ENCODE results near the gene OSM. TPM values are rescaled to one million over a fixed set of nuclear protein-coding genes. Genes with fewer than 3 reads are reported as not detected.
"Not testable (repeated sequence)": the region's sequence is repeated elsewhere in the genome, so short reads cannot be mapped to it uniquely, and the experiment has no call there.

The OSM gene
- total RNA-seq, 1 experiment from 2014 or later = not detected

DNA sequence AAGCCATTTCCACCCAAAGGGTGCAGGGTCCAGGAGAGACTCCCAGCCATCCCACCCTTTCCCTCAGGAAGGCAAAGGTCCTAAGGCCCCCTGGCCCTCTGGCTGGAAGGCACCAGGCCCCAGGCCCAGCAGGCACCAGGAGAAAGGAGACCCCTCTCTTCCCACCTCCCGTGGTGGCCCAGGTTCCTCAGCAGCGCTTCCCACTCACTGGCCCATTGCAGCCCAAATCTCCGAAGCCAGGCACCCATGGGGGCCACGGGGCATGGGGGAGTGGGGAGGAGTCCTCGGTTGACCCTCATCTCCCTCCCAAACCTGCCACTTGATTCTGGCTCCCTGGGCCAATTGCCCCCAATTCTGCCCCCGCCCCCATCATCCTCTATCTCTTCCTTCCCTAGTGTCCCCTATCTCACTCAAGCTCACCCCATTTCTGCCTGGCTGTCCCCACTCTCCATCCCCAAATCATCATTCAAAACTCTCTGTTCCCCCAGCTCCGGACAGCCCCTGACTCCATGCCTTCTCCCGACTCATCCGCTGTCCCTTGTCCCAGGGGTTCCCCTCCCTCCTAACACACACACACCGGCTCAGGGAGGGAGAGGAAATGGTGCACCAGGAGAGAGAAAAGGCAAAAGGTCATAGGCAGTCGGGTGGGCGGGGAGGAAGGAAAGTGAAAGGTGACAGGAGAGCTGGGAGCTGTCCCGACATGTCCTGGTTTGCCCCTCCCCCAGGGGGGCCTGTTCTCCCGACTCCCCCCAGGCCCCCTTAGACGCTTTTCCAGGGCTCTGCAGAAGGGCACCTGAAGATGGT is 21.3 kb downstream of the OSM start:
- DNase-seq (ENCODE audit: low read depth) = no peak

DNA sequence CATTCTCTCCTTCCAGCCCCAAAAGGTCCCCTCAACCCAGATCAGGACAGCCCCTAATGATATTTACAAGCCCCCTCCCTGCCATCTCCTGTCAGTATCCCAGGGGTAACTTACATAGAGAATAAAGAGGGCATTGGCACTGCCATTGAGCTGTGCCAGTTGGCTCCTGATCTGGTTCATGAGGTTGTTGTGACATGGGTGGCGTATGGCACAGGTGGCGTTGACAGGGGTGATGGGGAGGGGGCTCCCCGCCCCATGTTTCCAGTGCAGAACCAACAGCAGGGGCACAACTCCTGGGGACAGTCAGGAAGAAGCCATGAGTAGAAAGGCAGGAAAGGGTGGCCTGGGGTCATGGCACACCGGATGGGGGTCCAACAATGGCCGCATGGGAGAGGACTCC is 22.0 kb downstream of the OSM start:
- no peak for DNase-seq (ENCODE audit: low read depth)

DNA sequence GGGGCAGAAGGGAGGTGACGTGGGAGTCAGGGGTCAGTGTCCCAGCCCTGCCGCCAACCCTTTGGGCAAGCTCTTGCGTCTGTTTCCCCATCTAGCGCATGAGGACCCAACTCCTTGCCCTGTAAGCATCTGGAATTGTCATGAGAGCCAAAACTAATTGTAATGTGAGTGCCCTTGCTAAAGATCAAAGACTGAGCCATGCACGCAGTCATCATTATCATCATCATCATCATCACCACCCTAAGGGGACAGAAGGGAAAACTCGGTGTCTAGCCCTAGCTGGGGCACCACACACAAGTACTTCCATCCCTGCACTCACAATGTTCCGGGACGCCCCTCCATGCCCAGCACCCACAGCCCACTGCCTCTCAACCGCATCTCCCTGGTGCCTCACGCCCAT is 22.6 kb downstream of the OSM start:
- DNase-seq (ENCODE audit: low read depth) = no peak

DNA sequence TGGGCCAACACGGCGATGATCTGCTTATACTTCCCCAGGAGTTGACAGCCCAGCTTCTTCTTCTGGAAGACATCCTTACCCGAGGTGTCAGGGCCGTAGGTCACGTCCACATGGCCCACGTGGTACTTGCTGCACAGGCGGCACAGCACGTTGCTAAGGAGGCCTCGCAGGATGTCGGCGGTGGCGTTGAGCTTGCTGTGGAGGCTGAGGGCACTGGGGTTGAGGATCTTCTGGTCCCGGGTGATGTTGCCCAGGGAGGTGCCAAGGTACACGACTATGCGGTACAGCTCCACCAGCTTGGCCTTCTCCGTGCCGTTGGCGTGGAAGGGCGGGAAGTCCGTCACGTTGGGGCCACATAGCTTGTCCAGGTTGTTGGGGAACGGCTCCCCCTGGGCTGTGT is 23.0 kb downstream of the OSM start:
- DNase-seq (ENCODE audit: low read depth) = no peak

DNA sequence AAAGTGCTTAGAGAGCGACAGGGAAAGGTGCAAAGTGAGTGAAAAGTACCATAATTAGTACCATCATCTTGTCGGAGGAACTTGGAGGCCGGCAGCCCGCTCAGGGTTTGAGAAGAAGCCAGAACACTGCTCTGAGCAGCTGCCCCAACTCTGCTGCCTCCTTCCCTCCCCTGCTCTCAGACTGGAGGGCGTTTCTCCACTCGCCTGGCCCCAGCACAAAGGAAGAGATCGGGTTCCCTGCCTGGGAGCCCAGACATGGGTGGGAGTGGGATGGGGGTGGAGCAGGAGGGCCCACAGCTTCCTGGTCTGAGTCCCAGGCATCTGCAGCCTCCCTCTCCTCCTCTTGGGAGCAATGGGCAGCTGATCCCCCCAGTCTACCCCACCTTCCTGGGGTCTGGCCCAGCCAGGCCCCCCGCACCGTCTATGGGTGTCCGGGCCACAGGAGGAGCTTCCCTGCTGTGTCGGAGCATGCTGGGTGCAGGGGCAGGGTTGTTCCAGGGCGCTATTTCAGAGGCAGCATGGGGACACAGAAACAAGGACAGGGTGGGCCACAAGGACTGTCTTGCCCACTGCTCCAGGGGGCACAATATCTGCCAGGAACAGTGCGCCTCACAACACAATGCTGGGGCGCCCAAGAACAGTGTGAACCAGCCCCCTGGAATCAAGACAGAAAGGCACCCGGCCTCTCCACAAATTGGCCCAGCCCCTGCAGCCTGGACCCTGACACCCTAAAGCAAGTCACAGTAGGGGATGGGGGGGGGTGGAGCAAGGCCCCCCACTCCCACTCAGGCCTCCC is 24.9 kb downstream of the OSM start:
- DNase-seq (ENCODE audit: low read depth) = no peak

DNA sequence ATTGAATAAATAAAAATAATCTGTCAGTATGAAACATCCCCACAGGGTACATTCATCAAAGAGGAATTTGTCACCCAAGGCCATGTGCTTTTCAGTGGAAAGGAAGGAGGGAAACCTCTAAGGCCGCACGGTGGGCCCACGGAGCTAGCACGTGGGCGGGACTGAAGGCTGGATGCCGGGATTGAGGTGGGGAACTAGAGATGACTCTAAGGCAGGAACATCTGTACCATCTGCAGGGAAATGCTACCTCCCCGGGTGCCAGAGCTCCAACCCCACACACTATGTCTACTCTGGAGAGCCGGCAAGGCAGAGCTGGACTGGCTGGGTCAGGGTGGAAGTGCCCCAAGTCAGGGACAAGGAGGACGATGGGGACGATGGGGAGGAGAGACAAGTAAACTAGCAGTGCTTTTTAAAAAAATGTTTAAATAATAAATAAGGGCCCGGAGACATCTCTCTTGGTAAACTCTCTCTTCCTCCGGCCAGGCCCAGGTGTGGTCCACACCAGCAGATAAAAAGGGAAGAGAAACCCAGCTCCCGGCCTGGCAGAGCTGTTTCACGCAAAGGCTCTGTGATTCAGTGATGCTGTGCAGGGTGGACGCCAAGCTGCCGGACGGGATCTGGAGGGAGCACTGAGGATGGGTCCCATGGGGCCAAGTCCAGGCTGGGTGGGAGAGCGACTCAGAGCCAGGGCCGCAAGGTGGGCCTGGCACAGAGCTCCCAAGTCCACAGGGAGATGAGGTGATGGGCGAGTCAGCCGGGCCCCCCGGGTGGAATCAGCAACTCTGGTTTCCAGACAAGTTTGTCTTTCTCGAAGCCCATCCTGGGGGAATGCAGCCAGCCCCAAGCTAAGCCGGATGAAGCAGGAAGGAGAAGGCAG is 25.9 kb downstream of the OSM start:
- DNase-seq (ENCODE audit: low read depth) = no peak

DNA sequence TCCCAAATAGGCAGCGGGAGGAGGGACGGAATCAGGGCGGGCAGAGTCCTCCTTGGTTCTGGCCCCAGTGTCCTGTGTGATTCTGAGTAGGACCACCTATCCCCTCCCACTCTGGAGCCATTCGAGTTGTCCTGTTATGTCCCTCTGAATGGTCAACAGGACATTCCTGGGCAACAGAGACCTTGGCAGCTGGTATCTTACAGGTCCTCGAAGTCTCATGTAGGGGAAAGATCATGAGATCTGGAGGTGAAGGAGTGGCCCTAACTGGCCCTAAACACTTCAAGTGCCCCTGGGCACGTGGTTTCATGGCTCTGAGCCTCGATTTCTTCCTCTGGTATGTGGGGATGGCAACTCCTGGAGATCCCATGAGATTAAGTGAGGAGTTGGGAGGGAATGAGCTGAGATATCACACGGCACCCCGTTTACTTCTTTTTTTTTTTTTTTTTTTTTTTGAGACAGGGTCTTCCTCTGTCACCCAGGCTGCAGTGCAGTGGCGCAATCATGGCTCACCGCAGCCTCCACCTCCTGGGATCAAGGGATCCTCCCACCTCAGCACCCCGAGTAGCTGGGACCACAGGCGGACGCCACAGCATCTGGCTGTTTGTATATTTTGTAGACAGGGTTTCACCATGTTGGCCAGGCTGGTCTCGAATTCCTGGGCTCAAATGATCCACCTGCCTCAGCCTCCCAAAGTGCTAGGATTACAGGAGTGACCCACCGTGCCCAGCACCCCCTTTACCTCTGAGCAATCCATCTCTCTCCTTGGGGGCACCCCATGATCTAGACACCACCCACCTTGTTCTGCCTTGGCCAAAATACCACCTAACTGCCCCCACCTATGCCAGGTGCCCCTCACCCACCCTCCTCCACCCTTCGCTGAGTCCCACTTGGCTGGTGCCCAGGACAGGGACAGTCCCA is 26.9 kb downstream of the OSM start:
- no peak for DNase-seq (ENCODE audit: low read depth)

DNA sequence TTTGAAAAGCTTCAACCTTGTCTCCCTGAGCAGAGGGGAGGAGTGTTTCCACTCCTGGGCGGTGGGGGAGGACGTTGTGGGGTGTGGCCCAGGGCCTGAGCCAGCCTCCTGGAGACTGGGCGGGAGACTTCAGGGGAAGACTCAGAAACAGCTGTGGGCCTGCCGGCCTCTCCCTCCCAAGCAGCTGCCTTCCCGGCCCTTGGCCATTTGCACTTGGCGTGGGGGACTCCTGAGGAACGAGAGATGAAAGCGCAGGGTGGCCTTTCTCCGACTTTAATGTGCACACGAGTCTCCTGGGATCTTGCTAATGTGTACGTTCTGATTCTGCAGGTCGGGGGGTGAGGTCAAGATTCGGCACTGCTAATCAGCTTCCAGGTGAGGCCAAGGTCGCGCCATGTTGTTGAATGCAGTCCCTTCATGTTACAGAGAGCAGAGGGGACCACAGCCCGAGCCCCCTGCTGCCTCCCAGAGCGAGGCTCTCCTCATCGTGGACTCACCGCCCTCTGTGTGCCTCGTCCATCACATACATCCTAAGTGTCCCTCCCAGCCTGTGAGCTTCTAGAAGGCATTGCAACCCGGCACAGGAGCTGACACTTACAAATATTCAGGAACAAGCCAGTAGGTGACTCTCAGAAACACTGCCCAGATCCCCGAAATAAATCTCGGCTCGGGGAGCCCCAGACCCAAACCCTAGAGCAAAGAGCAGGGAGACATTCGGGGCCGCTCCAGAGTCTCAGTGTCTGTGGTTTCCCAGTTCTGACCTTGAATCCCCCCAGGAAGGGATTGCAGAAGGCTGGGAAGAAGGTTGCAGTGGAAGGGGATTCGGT is 27.8 kb downstream of the OSM start:
- DNase-seq (ENCODE audit: low read depth) = peak; percentile 62

DNA sequence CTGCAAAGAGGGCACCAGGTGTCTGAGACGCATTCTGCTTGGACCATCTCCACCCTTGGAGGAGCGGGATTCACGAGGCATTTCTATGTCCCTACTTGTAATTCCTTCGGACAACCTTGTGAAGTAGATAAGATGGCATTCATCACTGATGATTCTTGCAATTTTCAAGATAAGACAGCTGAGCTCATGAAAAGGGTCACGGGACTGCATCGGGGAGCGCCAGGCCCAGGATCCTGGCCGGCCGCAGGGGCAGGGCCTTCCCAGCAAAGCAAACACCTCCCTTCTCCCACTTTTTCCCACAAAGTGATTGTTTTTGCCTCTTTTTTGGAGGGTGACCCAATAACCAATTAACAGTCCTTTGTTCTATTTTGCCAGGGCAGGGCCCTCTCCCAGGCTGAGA is 28.5 kb downstream of the OSM start:
- DNase-seq (ENCODE audit: low read depth) = no peak

DNA sequence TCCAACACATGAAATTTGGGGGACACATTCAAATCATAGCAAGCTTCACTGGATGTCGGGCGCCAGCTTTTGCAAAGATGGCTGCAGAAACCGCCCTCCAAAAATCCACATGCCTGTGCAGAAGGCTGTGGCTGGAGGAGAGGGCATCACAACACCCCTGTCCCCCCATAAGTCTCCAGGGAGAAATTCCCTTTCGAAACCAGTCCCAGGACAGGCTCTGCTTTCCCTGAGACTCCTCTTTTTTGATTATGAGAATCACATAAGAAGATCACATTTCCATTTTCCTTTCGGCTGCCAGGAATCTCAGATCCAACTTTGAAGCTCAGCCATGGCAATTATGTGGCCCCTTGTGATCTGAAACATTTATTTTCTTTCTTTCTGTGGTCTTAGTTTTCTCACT is 29.8 kb downstream of the OSM start:
- no peak for DNase-seq (ENCODE audit: low read depth)

DNA sequence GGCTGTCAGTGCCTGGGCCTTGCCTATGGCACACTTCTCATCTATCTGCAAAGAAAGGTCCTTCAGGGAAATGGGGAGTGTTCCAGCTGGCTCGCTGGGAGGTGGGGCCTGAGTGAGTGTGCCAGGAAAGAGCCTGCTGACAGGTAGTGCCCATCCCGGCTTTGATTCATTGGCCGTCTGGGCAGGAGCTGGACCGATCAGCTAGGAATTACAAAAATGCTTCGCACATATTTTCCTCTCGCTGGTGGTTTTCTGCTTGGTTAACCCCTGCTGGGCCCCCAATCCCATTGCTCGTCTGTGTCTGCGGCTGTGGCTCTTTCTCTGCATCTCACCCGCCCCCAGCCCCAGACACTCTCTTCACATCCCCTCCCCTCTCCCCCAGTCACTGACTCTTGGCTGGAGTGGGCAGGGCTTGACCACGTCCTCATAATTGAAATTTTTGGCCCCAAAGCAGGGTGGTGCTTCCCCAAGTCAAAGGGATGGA is 30.9 kb downstream of the OSM start:
- DNase-seq (ENCODE audit: low read depth) = peak; percentile 82

DNA sequence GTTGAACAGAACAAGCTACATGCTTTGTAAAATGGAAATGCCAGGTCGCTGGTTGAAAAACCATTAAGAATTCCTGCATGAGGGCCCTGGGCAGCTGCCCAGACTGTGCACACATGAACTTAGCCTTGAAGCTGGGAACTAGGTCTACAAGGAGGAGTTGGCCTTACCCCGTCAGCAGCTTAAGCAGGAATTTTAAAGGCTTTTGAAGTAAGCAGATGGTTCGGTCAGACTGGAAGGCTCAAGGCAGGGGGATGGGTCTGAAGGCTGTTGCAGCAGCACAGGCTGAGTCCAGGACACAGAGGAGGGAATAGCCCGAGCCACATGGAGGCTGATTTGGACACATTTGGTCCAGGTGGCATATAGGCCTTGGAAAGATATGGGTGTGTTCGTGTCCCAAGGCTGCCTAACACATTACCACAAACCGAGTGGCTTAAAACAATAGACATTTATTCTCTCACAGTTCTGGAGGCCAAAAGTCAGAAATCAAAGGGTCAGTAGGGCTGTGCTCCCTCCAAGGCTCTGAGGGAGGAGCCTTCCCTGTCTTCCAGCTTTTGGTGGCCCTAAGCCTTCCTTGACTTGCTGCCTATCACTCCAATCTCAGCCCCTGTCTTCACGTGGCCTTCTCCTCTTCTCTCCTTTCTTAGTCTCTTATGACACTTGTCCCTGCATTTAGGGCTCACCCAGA is 31.7 kb downstream of the OSM start:
- DNase-seq (ENCODE audit: low read depth) = peak; percentile 82

DNA sequence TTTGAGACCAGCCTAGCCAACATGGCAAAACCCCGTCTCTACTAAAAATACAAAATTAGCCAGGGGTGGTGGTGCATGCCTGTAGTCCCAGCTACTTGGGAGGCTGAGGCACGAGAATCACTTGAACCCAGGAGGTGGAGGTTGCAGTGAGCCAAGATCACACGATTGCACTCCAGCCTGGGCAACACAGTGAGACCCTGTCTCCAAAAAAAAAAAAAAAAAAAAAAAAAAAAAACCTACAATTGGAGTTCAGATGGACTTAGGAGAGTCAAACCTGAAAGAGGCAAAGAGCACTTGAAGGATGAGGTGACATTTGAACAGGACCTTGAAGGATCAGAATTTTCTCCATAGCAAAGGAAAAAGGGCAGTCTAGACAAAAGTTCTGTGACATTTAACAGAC is 32.3 kb downstream of the OSM start:
- not testable (repeated sequence) for DNase-seq (ENCODE audit: low read depth)

DNA sequence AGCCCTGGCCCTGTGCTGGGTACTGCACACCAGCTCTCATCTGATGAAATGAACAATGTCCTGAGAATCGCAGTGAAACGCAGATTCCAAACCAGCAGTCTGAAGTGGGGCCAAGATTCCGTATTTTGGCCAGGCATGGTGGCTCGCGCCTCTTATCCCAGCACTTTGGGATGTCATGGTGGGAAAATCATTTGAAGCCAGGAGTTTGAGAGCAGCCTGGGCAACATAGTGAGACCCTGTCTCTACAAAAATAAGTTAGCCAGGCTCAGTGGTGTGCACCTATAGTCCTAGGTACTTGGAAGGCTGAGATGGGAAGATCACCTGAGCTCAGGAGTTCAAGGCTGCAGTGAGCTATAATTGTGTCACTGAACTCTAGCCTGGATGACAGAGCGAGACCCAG is 33.1 kb downstream of the OSM start:
- no peak for DNase-seq (ENCODE audit: low read depth)

DNA sequence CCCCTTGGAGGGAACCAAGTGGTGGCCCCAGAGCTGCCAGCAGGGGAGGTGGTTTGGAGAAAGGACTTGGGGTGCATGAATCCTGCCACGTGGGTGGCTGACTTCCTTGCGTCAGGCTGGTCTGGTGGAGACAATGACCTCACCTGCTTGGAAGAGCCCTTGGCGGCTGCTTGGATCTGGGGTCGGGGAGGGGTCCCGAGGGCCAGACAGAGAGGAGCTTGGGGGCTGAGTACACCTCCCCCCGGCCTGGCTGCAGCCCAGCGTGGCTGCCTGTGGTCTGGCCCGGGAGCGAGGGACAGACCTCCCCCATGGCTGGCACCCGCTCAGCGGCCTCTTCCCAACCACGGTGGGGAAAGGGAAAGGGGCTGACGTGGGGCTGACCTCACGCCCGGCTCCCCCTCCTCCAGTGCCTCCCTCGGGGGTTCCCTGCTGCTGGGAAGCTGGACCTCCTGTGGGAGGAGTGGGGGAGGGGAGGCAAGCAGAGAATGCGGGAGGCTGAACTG is 33.9 kb downstream of the OSM start:
- no peak for DNase-seq (ENCODE audit: low read depth)

DNA sequence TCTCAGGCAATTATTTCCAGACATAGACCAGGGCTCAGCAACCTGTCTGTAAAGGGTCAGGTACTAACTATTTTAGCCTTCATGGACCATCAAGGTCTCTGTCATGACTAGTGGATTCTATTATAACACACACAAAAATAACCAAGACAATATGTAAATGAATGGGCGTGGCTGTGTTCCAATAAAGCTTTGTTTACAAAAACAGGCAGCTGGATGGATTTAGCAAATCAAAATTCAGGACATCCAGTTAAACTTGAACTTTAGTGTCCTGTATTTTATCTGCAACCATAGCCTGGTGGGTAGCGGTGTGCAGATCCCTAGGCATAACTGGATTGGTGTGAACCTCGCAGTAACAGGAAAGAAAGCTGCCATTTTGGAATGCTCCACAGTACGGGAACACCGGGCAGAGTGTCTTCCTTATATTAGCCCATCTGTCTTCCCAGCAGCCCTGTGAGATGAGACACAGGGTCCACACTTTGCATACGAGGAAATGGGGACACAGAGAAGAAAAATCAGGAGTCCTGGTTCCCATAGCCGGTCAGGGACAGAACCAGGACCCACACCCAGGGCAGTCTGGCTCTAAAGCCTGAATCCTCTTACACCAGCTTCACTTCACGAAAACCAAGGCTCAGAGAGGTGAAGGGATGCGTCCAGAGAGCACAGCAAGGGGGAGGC is 35.7 kb downstream of the OSM start:
- no peak for DNase-seq (ENCODE audit: low read depth)

DNA sequence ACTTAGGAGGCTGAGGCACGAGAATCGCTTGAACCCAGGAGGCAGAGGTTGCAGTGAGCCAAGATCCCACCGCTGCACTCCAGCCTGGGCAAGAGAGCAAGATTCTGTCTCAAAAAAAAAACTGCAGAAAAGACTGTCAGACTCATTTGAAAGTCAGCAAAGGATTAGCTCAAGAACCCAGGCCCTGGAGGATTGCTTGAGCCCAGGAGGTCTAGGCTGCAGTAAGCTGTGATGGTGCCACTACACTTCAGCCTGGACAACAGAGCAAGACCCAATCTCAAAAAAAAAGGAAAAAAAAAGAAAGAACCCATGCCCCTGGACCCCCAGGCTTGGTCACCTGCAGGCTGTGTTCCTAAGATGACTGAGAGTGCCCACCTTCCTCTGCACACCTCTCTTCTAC is 36.3 kb downstream of the OSM start:
- no peak for DNase-seq (ENCODE audit: low read depth)

DNA sequence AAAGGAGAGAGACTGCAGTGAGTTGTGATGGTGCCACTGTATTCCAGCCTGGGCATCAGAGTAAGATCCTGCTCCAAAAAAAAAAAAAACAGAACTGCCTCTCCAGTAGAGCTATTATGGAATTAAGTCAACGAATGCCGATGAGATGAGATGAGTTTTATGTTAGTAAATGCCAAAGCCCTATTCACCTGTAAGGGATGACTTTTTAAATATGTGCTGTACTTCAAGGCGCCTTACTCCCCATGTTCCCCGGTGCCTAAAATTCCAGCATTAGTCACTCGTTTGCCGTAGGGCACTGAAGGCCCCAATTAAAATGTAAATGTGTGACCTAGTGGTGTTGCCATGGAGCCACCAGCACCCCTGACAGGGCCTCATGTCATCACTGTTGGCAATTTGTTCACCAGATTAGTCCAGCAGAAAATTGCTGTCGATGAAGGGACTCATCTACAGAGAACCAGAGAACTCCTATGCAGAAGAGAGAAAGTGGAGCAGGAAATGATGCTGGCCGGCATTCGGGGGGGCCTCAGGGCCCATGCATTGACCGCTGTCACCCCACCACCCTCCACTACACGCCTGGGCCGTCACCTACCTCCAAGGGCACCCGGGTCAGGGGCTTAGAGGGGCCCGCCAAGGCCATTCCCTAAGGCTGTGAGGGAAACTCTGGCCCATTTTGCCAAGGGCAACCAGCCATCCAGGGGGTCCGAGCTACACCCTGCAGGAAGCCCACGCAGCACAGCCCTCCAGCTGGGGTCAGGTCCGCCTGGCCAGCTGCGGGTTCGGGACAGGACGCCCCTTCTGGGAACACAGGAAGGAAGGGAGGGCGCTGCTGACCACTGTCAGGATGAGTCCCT is 37.9 kb downstream of the OSM start:
- peak; percentile 92 for DNase-seq (ENCODE audit: low read depth)
